H9 (cell line): ENCODE results near the gene ITGB6. TPM values are rescaled to one million over a fixed set of nuclear protein-coding genes. Genes with fewer than 3 reads are reported as not detected.

Source experiments
- DNase-seq: peaks from one replicate; pipeline ENCODE4 v3.0.0-alpha.2; 2017
- H2AFZ ChIP-seq: one replicate; pipeline ENCODE4 v1.6.1; 2013; ENCODE audit warnings: mild to moderate bottlenecking, low read length, control low read depth, moderate library complexity
- H2AK5ac ChIP-seq: 2 replicates; pipeline ENCODE4 v1.6.1; 2013; ENCODE audit warnings: low read length, control low read depth, mixed read lengths; ENCODE audit not compliant: insufficient read length
- H2BK120ac ChIP-seq: one replicate; pipeline ENCODE4 v1.6.1; 2013; ENCODE audit warnings: low read depth, mild to moderate bottlenecking, low read length, control low read depth, inconsistent platforms; ENCODE audit not compliant: poor library complexity, severe bottlenecking
- H2BK12ac ChIP-seq: 2 replicates; pipeline ENCODE4 v1.6.1; 2013; ENCODE audit warnings: low read length, control low read depth, mixed read lengths, low read depth; ENCODE audit not compliant: insufficient read length
- H2BK15ac ChIP-seq: 2 replicates; pipeline ENCODE4 v1.6.1; 2013; ENCODE audit warnings: low read depth, low read length, control low read depth
- H2BK20ac ChIP-seq: one replicate; pipeline ENCODE4 v1.6.1; 2013; ENCODE audit warnings: low read depth, mild to moderate bottlenecking, low read length, control low read depth, inconsistent platforms; ENCODE audit not compliant: poor library complexity, severe bottlenecking
- H2BK5ac ChIP-seq: 2 replicates; pipeline ENCODE4 v1.6.1; 2013; ENCODE audit warnings: low read length, control low read depth, mixed read lengths; ENCODE audit not compliant: insufficient read length
- H3K14ac ChIP-seq: 2 replicates; pipeline ENCODE4 v1.6.1; 2013; ENCODE audit warnings: low read length, control low read depth; ENCODE audit not compliant: insufficient read depth
- H3K18ac ChIP-seq: 2 replicates; pipeline ENCODE4 v1.6.1; 2013; ENCODE audit warnings: low read depth, mild to moderate bottlenecking, mixed read lengths, low read length, control low read depth; ENCODE audit not compliant: insufficient read length
- H3K23ac ChIP-seq: 2 replicates; pipeline ENCODE4 v1.6.1; 2013; ENCODE audit warnings: low read length, control low read depth, mixed read lengths, low read depth; ENCODE audit not compliant: insufficient read length
- H3K23me2 ChIP-seq: 2 replicates; pipeline ENCODE4 v1.6.1; 2013; ENCODE audit warnings: low read depth, mild to moderate bottlenecking, mixed read lengths, low read length, control low read depth; ENCODE audit not compliant: insufficient read length, poor library complexity, severe bottlenecking
- H3K27ac ChIP-seq: 2 replicates; pipeline ENCODE4 v1.5.1; 2013; ENCODE audit warnings: low read length, control low read depth, mixed read lengths, low read depth; ENCODE audit not compliant: insufficient read length
- H3K27me3 ChIP-seq: 2 replicates; pipeline ENCODE4 v1.6.1; 2013; ENCODE audit warnings: low read length, control low read depth, inconsistent platforms; ENCODE audit not compliant: insufficient read depth
- H3K4ac ChIP-seq: 2 replicates; pipeline ENCODE4 v1.6.1; 2013; ENCODE audit warnings: low read depth, mild to moderate bottlenecking, control low read depth, inconsistent platforms, low read length, moderate library complexity
- H3K4me1 ChIP-seq: 2 replicates; pipeline ENCODE4 v1.6.1; 2013; ENCODE audit warnings: low read length, control low read depth, inconsistent platforms; ENCODE audit not compliant: insufficient read depth
- H3K4me2 ChIP-seq: 2 replicates; pipeline ENCODE4 v1.6.1; 2013; ENCODE audit warnings: low read length, control low read depth, mixed read lengths; ENCODE audit not compliant: insufficient read length, insufficient read depth
- H3K56ac ChIP-seq: 2 replicates; pipeline ENCODE4 v1.6.1; 2013; ENCODE audit warnings: low read depth, mild to moderate bottlenecking, mixed read lengths, low read length, control low read depth; ENCODE audit not compliant: insufficient read length
- H3K79me1 ChIP-seq: 2 replicates; pipeline ENCODE4 v1.6.1; 2013; ENCODE audit warnings: low read depth, mild to moderate bottlenecking, moderate library complexity, low read length, control low read depth, inconsistent platforms; ENCODE audit not compliant: insufficient read depth, poor library complexity, severe bottlenecking
- H3K79me2 ChIP-seq: 2 replicates; pipeline ENCODE4 v1.6.1; 2013; ENCODE audit warnings: low read length, control low read depth, inconsistent platforms; ENCODE audit not compliant: insufficient read depth
- H3K9ac ChIP-seq: 2 replicates; pipeline ENCODE4 v1.6.1; 2013; ENCODE audit warnings: low read length, control low read depth, mixed read lengths; ENCODE audit not compliant: insufficient read length; ENCODE audit errors: extremely low read depth
- H3K9me3 ChIP-seq: one replicate; pipeline ENCODE4 v1.6.1; 2013; ENCODE audit warnings: low read depth, low read length, inconsistent platforms; ENCODE audit not compliant: control insufficient read depth
- H3T11ph ChIP-seq: one replicate; pipeline ENCODE4 v1.6.1; 2013; ENCODE audit warnings: mild to moderate bottlenecking, low read length, control low read depth, inconsistent platforms
- H4K20me1 ChIP-seq: one replicate; pipeline ENCODE4 v1.6.1; 2013; ENCODE audit not compliant: control insufficient read depth, insufficient read length, insufficient read depth
- H4K5ac ChIP-seq: 2 replicates; pipeline ENCODE4 v1.6.1; 2013; ENCODE audit warnings: low read depth, mild to moderate bottlenecking, mixed read lengths, low read length, control low read depth; ENCODE audit not compliant: insufficient read length
- H4K8ac ChIP-seq: replicated peaks from 2 replicates; pipeline ENCODE4 v1.6.1; 2013; ENCODE audit warnings: low read length, control low read depth, mixed read lengths, low read depth; ENCODE audit not compliant: insufficient read length
- H4K91ac ChIP-seq: 2 replicates; pipeline ENCODE4 v1.6.1; 2013; ENCODE audit warnings: low read depth, mild to moderate bottlenecking, moderate library complexity, mixed read lengths, low read length, control low read depth; ENCODE audit not compliant: insufficient read length
- H3K27ac Mint-ChIP-seq, 3 experiments: 2 replicates in 2 of 3; 3 replicates in 1 of 3; pipeline ENCODE4 v1.8.0; 2020 to 2021; ENCODE audit warnings: mixed read lengths in 3 of 3, mild to moderate bottlenecking in 1 of 3, moderate library complexity in 1 of 3
- H3K27me3 Mint-ChIP-seq: 2 replicates; pipeline ENCODE4 v1.8.0; 2021; ENCODE audit warnings: low read depth, mild to moderate bottlenecking, moderate library complexity, mixed read lengths
- H3K36me3 Mint-ChIP-seq, 3 experiments: 2 replicates in 2 of 3; 3 replicates in 1 of 3; pipeline ENCODE4 v1.8.0; 2020 to 2021; ENCODE audit warnings: low read depth in 3 of 3, mixed read lengths in 3 of 3; ENCODE audit not compliant: insufficient read depth in 1 of 3
- H3K4me1 Mint-ChIP-seq, 2 experiments: 2 replicates each; pipeline ENCODE4 v1.8.0; 2020; ENCODE audit warnings: mixed read lengths in 2 of 2
- H3K4me3 Mint-ChIP-seq, 2 experiments: 2 replicates in 1 of 2; 3 replicates in 1 of 2; pipeline ENCODE4 v1.8.0; 2020 to 2021; ENCODE audit warnings: mild to moderate bottlenecking in 2 of 2, mixed read lengths in 2 of 2, moderate library complexity in 1 of 2
- H3K9me3 Mint-ChIP-seq, 2 experiments: 2 replicates in 1 of 2; 3 replicates in 1 of 2; pipeline ENCODE4 v1.8.0; 2020; ENCODE audit warnings: mild to moderate bottlenecking in 2 of 2, mixed read lengths in 2 of 2, moderate library complexity in 1 of 2
- WGBS: extraction: QIAGEN DNeasy Blood & Tissue Kit; methylation state at CpG from one replicate; pipeline ENCODE4 v1.1.7; 2013; ENCODE audit warnings: missing lambda C conversion rate, low lambda C conversion rate, mixed read lengths; ENCODE audit not compliant: insufficient read length; ENCODE audit errors: extremely low coverage; 5-methylcytosine and 5-hydroxymethylcytosine counted together
- total RNA-seq: library from RNA; stranded (reverse); gene quantifications from 2 replicates; pipeline ENCODE4 v1.2.1, GENCODE V29; 2021
- TF ChIP-seq, protein P1 (sequence below): fragments of 200-600 bp; sonication (generic); conservative IDR thresholded peaks from 3 replicates; pipeline ENCODE4 v1.8.0; 2021; ENCODE audit warnings: antibody characterized with exemption, mild to moderate bottlenecking

ITGB6 gene
- total RNA-seq, 1 experiment from 2014 or later, result not detected

DNA sequence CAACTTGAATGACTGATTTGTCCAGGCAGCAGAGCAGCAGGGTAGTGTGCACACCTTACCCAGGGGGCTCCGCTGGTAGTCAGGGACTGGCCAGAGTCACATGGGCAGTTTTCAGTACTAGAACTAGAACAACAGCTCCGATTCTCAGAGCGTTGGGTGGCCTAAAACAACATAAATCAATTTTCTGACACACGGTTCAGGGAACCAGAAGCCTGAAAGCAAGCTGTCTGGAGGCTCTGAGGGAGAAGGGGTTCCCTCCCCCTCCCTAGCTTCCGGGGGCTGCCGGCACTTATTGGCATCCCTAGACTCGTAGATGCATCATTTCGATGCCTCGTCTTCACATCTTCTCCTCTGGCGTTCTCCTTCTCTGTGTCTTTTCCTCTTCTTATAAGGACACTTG is 13.4 kb upstream of the ITGB6 start:
- Histone ChIP-seq H3K18ac (no peak overlapping the region), H4K20me1 (no peaks in the 10 kb centered on the region), H2AFZ (no peak overlapping the region), H2BK20ac (no peak overlapping the region), H3K27ac (no peak overlapping the region), H3K4ac (no peak overlapping the region), H3K23ac (no peak overlapping the region), H2BK120ac (no peak overlapping the region), H3K14ac (no peak overlapping the region), H4K5ac (no peak overlapping the region), H3K23me2 (no peaks in the 10 kb centered on the region), H2AK5ac (no peak overlapping the region), H3T11ph (no peak overlapping the region), H3K56ac (no peak overlapping the region), H4K91ac (no peak overlapping the region), H3K27me3 (no peaks in the 10 kb centered on the region), H3K9me3 (no peaks in the 10 kb centered on the region), H3K4me1 (no peaks in the 10 kb centered on the region), H2BK15ac (no peak overlapping the region), H3K79me2 (no peaks in the 10 kb centered on the region), H2BK5ac (no peak overlapping the region), H3K79me1 (no peaks in the 10 kb centered on the region), H2BK12ac (no peak overlapping the region), H3K9ac (no peak overlapping the region), H3K4me2 (no peak overlapping the region), H4K8ac (no peak overlapping the region)
- H3K9me3 Mint-ChIP-seq, result no peaks in the 10 kb centered on the region
- H3K4me3 Mint-ChIP-seq, result no peak overlapping the region
- no CpG with 5 or more reads among the region's 10 CpGs for WGBS
- DNase-seq, result no peak
- no peak overlapping the region for H3K27ac Mint-ChIP-seq
- H3K4me1 Mint-ChIP-seq, result peaks cover 4 to 7% of the 10 kb centered on the region in 2 experiments; a peak in 3 of 4 replicates
- TF ChIP-seq, protein P1, sequence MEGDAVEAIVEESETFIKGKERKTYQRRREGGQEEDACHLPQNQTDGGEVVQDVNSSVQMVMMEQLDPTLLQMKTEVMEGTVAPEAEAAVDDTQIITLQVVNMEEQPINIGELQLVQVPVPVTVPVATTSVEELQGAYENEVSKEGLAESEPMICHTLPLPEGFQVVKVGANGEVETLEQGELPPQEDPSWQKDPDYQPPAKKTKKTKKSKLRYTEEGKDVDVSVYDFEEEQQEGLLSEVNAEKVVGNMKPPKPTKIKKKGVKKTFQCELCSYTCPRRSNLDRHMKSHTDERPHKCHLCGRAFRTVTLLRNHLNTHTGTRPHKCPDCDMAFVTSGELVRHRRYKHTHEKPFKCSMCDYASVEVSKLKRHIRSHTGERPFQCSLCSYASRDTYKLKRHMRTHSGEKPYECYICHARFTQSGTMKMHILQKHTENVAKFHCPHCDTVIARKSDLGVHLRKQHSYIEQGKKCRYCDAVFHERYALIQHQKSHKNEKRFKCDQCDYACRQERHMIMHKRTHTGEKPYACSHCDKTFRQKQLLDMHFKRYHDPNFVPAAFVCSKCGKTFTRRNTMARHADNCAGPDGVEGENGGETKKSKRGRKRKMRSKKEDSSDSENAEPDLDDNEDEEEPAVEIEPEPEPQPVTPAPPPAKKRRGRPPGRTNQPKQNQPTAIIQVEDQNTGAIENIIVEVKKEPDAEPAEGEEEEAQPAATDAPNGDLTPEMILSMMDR, result no peak
- no peaks in the 10 kb centered on the region for H3K27me3 Mint-ChIP-seq
- H3K36me3 Mint-ChIP-seq, result no peaks in the 10 kb centered on the region
